HL-60 (cell line): Measurements from ENCODE around the gene SLC16A5.

ENCODE experiments used
- GABPA ChIP-seq: IDR thresholded peaks from 2 replicates; pipeline ENCODE4 v1.6.1; 2012; ENCODE audit warnings: low read depth
- POLR2AphosphoS5 ChIP-seq: IDR thresholded peaks from 2 replicates; pipeline ENCODE4 v1.6.1; 2012; ENCODE audit warnings: low read depth
- SPI1 ChIP-seq: IDR thresholded peaks from 2 replicates; pipeline ENCODE4 v1.6.1; 2012; ENCODE audit warnings: low read depth, mild to moderate bottlenecking, borderline replicate concordance
- TF ChIP-seq, protein P1 (sequence below): IDR thresholded peaks from one replicate; pipeline ENCODE4 v1.5.1; 2011; ENCODE audit warnings: low read length, control low read depth, inconsistent platforms; ENCODE audit not compliant: insufficient read depth
- TF ChIP-seq, protein P2 (sequence below): IDR thresholded peaks from 2 replicates; pipeline ENCODE4 v1.6.1; 2012; ENCODE audit warnings: low read depth; ENCODE audit not compliant: insufficient replicate concordance

DNA sequence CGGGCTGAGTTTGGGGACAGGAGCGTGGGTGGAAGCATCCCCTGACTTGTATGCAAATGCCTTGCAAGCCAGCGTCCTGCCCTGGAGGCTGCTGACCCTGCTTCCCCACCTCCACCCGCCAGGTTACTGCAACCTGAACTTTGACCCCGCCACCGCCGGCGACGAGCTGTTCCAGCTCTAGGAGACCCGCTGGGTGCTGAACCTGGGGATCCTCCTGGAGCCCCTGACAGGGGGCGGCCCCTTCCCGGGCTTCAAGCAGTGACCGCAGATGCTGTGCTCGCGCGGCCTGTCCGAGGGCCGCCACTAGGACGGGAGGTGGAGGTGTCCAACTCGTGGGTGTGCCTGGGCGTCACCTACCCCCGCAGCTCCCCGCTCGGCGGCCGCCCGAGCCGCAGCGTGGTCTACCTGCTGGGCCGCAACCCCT lies 10.7 kb upstream of the SLC16A5 start:
- TF ChIP-seq, protein P1, sequence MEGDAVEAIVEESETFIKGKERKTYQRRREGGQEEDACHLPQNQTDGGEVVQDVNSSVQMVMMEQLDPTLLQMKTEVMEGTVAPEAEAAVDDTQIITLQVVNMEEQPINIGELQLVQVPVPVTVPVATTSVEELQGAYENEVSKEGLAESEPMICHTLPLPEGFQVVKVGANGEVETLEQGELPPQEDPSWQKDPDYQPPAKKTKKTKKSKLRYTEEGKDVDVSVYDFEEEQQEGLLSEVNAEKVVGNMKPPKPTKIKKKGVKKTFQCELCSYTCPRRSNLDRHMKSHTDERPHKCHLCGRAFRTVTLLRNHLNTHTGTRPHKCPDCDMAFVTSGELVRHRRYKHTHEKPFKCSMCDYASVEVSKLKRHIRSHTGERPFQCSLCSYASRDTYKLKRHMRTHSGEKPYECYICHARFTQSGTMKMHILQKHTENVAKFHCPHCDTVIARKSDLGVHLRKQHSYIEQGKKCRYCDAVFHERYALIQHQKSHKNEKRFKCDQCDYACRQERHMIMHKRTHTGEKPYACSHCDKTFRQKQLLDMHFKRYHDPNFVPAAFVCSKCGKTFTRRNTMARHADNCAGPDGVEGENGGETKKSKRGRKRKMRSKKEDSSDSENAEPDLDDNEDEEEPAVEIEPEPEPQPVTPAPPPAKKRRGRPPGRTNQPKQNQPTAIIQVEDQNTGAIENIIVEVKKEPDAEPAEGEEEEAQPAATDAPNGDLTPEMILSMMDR = no peak
- TF ChIP-seq POLR2AphosphoS5 (no peak), SPI1 (no peak), GABPA (no peak)
- TF ChIP-seq, protein P2, sequence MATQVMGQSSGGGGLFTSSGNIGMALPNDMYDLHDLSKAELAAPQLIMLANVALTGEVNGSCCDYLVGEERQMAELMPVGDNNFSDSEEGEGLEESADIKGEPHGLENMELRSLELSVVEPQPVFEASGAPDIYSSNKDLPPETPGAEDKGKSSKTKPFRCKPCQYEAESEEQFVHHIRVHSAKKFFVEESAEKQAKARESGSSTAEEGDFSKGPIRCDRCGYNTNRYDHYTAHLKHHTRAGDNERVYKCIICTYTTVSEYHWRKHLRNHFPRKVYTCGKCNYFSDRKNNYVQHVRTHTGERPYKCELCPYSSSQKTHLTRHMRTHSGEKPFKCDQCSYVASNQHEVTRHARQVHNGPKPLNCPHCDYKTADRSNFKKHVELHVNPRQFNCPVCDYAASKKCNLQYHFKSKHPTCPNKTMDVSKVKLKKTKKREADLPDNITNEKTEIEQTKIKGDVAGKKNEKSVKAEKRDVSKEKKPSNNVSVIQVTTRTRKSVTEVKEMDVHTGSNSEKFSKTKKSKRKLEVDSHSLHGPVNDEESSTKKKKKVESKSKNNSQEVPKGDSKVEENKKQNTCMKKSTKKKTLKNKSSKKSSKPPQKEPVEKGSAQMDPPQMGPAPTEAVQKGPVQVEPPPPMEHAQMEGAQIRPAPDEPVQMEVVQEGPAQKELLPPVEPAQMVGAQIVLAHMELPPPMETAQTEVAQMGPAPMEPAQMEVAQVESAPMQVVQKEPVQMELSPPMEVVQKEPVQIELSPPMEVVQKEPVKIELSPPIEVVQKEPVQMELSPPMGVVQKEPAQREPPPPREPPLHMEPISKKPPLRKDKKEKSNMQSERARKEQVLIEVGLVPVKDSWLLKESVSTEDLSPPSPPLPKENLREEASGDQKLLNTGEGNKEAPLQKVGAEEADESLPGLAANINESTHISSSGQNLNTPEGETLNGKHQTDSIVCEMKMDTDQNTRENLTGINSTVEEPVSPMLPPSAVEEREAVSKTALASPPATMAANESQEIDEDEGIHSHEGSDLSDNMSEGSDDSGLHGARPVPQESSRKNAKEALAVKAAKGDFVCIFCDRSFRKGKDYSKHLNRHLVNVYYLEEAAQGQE = no peak
